Activated CD4-positive, alpha-beta T cell treated with anti-CD3 and anti-CD28 coated beads, Interleukin-2, Interleukin-4, amounts not matched to agents 100 ng/mL and 50 ng/mL, durations not matched to agents 16 hours and 8 hours (primary cell): ENCODE results near the gene NEU4.

Experiments
- DNase-seq: peaks from one replicate; pipeline ENCODE4 v3.0.0-alpha.2; 2020; ENCODE audit warnings: low spot score

NEU4 gene

GRCh38 chr2:241865416-241865956 lies 56.5 kb downstream of the NEU4 start:
- no peak for DNase-seq

GRCh38 chr2:241865957-241866789 lies 57.2 kb downstream of the NEU4 start:
- no peak for DNase-seq
